Panc1 (cell line): Measurements from ENCODE around the gene FXYD4. TPM values are rescaled to one million over a fixed set of nuclear protein-coding genes. Genes with fewer than 3 reads are reported as not detected.

ENCODE experiments used
- ATAC-seq: fragments of 200-7000 bp; cut with Tn5 transposase; 2 replicates; pipeline ENCODE4 v1.9.1; 2020; ENCODE audit warnings: mild to moderate bottlenecking, moderate library complexity
- BruUV-seq: library from RNA; stranded (reverse); fragments of 400-500 nt; replicated peaks from 2 replicates; lab custom pipeline; 2021; lab: Mats Ljungman, UMichigan
- CTCF ChIA-PET: fragments of 300-600 bp; sonication (Branson Sonifier 250); formaldehyde crosslinking; loops from one replicate; lab custom pipeline; 2022; ENCODE audit warnings: antibody characterized with exemption; lab: Charles Lee
- POLR2A ChIA-PET: fragments of 300-600 bp; sonication (Branson Sonifier 250); formaldehyde crosslinking; loops from one replicate; lab custom pipeline; 2022; ENCODE audit warnings: antibody characterized with exemption; lab: Charles Lee
- DNase-seq: peaks from one replicate; pipeline ENCODE4 v3.0.0-alpha.2; 2010; ENCODE audit warnings: low read depth, low spot score
- H3K27ac ChIP-seq: 2 replicates; pipeline ENCODE4 v1.5.1; 2011; ENCODE audit warnings: mild to moderate bottlenecking, low read length, inconsistent platforms
- H3K27me3 ChIP-seq: fragments of 200-500 bp; sonication (Bioruptor generic); 2 replicates; pipeline ENCODE4 v1.6.0; 2014; ENCODE audit warnings: low read length, inconsistent platforms; ENCODE audit not compliant: control insufficient read depth, insufficient read depth
- H3K36me3 ChIP-seq: fragments of 200-500 bp; sonication (Bioruptor generic); 2 replicates; pipeline ENCODE4 v1.5.1; 2014; ENCODE audit warnings: inconsistent platforms, mild to moderate bottlenecking, low read length, moderate library complexity; ENCODE audit not compliant: control insufficient read depth, insufficient read depth
- H3K4me1 ChIP-seq: 2 replicates; pipeline ENCODE4 v1.5.1; 2011; ENCODE audit warnings: inconsistent platforms, mild to moderate bottlenecking, low read length, moderate library complexity; ENCODE audit not compliant: control insufficient read depth, insufficient read depth
- H3K4me3 ChIP-seq, 2 experiments: 2 replicates each; pipeline ENCODE4 v1.5.1; 2011 to 2012; ENCODE audit warnings: low read depth in 2 of 2, low read length in 2 of 2, mild to moderate bottlenecking in 2 of 2, inconsistent platforms in 1 of 2, moderate library complexity in 1 of 2
- H3K9me3 ChIP-seq: fragments of 200-500 bp; sonication (Bioruptor generic); 2 replicates; pipeline ENCODE4 v1.5.1; 2014; ENCODE audit warnings: low read depth, mild to moderate bottlenecking, inconsistent platforms, low read length, moderate library complexity; ENCODE audit not compliant: control insufficient read depth, insufficient read depth
- POLR2AphosphoS5 ChIP-seq: IDR thresholded peaks from 2 replicates; pipeline ENCODE4 v1.6.1; 2012; ENCODE audit warnings: mild to moderate bottlenecking, low read depth, low read length, moderate library complexity
- SIN3A ChIP-seq: IDR thresholded peaks from 2 replicates; pipeline ENCODE4 v1.6.1; 2012; ENCODE audit warnings: low read depth, mild to moderate bottlenecking, low read length, moderate library complexity, borderline replicate concordance; ENCODE audit not compliant: insufficient read depth
- TCF7L2 ChIP-seq: IDR thresholded peaks from 2 replicates; pipeline ENCODE4 v1.6.1; 2011; ENCODE audit warnings: mild to moderate bottlenecking, low read depth, low read length, inconsistent platforms
- in situ Hi-C: cut with HindIII; loops from 2 replicates; pipeline ENCODE4 v1.10.0; 2016; ENCODE audit warnings: low sequenced_read_pairs, low pct_unique_long_range_greater_than_20kb
- intact Hi-C: fragments of 100-400 bp; cut with micrococcal nuclease; formaldehyde crosslinking; loops from one replicate; pipeline ENCODE4 v1.10.0; 2022; ENCODE audit not compliant: unreplicated experiment
- total RNA-seq: library from RNA; stranded (reverse); gene quantifications from one replicate; pipeline ENCODE4 v1.2.1, GENCODE V29; 2021; ENCODE audit not compliant: unreplicated experiment
- TF ChIP-seq, protein P1 (sequence below), 2 experiments: IDR thresholded peaks; 2 replicates each; pipeline ENCODE4 v1.6.1; 2011 to 2012; ENCODE audit warnings: low read depth in 2 of 2, control low read depth in 1 of 2, low read length in 1 of 2, mild to moderate bottlenecking in 1 of 2, moderate library complexity in 1 of 2; ENCODE audit not compliant: insufficient read depth in 1 of 2
- TF ChIP-seq, protein P2 (sequence below): fragments of 450-650 bp; IDR thresholded peaks from 2 replicates; pipeline ENCODE4 v1.5.1; 2017; ENCODE audit warnings: mild to moderate bottlenecking

FXYD4 gene
- total RNA-seq, 1 experiment from 2014 or later, result not detected

DNA sequence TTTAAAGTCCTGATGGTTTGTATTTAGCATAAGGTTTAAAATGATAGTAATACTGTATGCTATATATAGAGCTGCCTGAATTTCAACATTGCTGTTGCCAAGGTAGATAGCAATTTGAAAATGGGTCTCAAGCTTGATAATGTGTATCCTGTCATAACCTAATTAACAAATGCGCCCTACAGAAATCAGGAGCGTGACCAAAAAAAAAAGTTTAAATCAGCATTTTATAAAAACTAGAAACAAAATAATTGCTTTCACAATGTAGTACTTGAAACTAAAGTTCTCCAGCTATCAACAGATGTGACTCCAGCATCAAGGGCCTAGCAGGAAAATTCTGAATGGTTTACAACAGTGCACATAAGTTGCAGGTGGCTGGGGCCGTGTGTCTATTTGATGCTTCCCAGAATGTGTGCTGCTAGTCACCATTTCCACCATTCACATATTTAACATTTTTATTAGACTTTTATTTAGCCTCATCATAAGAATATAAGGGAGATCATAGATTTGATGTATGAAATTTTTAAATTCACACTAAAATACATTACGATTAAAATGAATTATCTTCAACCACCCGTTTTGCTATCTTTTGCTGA, 14.1 kb downstream of the FXYD4 start:
- no TSS peak for BruUV-seq
- Histone ChIP-seq H3K36me3 (peaks cover 44% of the 10 kb centered on the region), H3K9me3 (no peaks in the 10 kb centered on the region), H3K27me3 (no peaks in the 10 kb centered on the region), H3K4me3 (no peak overlapping the region), H3K27ac (no peak overlapping the region), H3K4me1 (peaks cover 11% of the 10 kb centered on the region)
- ATAC-seq (no peak), DNase-seq (no peak)
- intact Hi-C loops (no loop called here), in situ Hi-C loops (no loop called here)
- CTCF ChIA-PET, result no interaction called here
- no peak; the same call in 1 of the 2 replicates for TF ChIP-seq POLR2AphosphoS5
- TF ChIP-seq SIN3A, result no peak
- TF ChIP-seq, protein P1, sequence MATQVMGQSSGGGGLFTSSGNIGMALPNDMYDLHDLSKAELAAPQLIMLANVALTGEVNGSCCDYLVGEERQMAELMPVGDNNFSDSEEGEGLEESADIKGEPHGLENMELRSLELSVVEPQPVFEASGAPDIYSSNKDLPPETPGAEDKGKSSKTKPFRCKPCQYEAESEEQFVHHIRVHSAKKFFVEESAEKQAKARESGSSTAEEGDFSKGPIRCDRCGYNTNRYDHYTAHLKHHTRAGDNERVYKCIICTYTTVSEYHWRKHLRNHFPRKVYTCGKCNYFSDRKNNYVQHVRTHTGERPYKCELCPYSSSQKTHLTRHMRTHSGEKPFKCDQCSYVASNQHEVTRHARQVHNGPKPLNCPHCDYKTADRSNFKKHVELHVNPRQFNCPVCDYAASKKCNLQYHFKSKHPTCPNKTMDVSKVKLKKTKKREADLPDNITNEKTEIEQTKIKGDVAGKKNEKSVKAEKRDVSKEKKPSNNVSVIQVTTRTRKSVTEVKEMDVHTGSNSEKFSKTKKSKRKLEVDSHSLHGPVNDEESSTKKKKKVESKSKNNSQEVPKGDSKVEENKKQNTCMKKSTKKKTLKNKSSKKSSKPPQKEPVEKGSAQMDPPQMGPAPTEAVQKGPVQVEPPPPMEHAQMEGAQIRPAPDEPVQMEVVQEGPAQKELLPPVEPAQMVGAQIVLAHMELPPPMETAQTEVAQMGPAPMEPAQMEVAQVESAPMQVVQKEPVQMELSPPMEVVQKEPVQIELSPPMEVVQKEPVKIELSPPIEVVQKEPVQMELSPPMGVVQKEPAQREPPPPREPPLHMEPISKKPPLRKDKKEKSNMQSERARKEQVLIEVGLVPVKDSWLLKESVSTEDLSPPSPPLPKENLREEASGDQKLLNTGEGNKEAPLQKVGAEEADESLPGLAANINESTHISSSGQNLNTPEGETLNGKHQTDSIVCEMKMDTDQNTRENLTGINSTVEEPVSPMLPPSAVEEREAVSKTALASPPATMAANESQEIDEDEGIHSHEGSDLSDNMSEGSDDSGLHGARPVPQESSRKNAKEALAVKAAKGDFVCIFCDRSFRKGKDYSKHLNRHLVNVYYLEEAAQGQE (IDR thresholded peaks at IDR 0.05; ENCODE audit: insufficient read depth in 1 of 2, low read depth in 2 of 2, low read length in 1 of 2), result no peak
- TF ChIP-seq, protein P2, sequence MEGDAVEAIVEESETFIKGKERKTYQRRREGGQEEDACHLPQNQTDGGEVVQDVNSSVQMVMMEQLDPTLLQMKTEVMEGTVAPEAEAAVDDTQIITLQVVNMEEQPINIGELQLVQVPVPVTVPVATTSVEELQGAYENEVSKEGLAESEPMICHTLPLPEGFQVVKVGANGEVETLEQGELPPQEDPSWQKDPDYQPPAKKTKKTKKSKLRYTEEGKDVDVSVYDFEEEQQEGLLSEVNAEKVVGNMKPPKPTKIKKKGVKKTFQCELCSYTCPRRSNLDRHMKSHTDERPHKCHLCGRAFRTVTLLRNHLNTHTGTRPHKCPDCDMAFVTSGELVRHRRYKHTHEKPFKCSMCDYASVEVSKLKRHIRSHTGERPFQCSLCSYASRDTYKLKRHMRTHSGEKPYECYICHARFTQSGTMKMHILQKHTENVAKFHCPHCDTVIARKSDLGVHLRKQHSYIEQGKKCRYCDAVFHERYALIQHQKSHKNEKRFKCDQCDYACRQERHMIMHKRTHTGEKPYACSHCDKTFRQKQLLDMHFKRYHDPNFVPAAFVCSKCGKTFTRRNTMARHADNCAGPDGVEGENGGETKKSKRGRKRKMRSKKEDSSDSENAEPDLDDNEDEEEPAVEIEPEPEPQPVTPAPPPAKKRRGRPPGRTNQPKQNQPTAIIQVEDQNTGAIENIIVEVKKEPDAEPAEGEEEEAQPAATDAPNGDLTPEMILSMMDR, result no peak
- TF ChIP-seq TCF7L2, result no peak
- POLR2A ChIA-PET, result interaction anchor here (0.7 to 1.2 kb wide), 2 partner anchors 10 to 182 kb away, joined by 3 read pairs; no protein-coding TSS in a partner anchor

DNA sequence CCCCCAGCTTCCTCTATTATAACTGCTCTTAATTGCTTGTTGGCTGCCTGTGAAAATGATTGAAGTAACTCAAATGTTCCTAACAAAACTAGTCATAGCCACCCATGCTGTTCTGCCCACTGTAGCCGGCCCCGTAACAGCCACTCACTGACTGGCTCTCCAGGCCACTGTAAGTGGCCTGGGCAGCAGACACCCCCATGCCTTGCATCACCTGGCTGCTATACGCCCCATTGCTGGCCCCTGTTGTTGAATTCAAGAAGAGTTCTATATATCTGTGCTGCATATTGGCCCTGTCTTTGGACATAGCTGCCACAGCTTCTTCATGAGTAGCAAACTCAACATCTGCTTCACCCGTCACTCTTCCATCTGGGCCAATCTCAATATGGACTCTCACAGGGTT, 15.1 kb downstream of the FXYD4 start:
- Histone ChIP-seq H3K27me3 (no peaks in the 10 kb centered on the region), H3K9me3 (no peaks in the 10 kb centered on the region), H3K36me3 (peaks cover 50% of the 10 kb centered on the region), H3K27ac (no peak overlapping the region), H3K4me3 (no peak overlapping the region), H3K4me1 (peaks cover 11% of the 10 kb centered on the region)
- peak; percentile 54; the same call in 1 of the 2 replicates for TF ChIP-seq POLR2AphosphoS5
- no peak for TF ChIP-seq SIN3A
- TF ChIP-seq, protein P2, result no peak
- no peak for TF ChIP-seq TCF7L2
- TF ChIP-seq, protein P1 (IDR thresholded peaks at IDR 0.05; ENCODE audit: insufficient read depth in 1 of 2, low read depth in 2 of 2, low read length in 1 of 2), result no peak
- ChIA-PET POLR2A (interaction anchor here (0.7 kb wide), 1 partner anchor 183 kb away, joined by 3 read pairs; no protein-coding TSS in a partner anchor), CTCF (no interaction called here)
- no peak for ATAC-seq
- no peak for DNase-seq
- intact Hi-C loops, result no loop called here
- BruUV-seq, result no TSS peak
- in situ Hi-C loops, result no loop called here
